HG02588 (cell line): ENCODE data around the gene CTNND2.
"Not testable (repeated sequence)": the region's sequence is repeated elsewhere in the genome, so short reads cannot be mapped to it uniquely, and the experiment has no call there.

Experiments
- ATAC-seq: cut with Tn5 transposase; IDR thresholded peaks from one replicate; pipeline ENCODE4 v1.9.1; 2021; ENCODE audit warnings: mild to moderate bottlenecking, moderate library complexity; ENCODE audit not compliant: unreplicated experiment

Gene CTNND2

GRCh38 chr5:11334404-11334803, 569.8 kb downstream of the CTNND2 start:
- no peak for ATAC-seq

- no peak for ATAC-seq
These were observed 574.6 kb downstream of the CTNND2 start for GRCh38 chr5:11329679-11330078.

- no peak for ATAC-seq
These were observed 579.5 kb downstream of the CTNND2 start for GRCh38 chr5:11324521-11325289.

- no peak for ATAC-seq
These were observed 580.5 kb downstream of the CTNND2 start for GRCh38 chr5:11323761-11324160.

GRCh38 chr5:11322133-11322532, 582.1 kb downstream of the CTNND2 start:
- ATAC-seq: no peak

GRCh38 chr5:11319836-11320580, 584.2 kb downstream of the CTNND2 start:
- no peak for ATAC-seq

- not testable (repeated sequence) for ATAC-seq
These were observed 590.6 kb downstream of the CTNND2 start for GRCh38 chr5:11313694-11314093.

- no peak for ATAC-seq
These were observed 592.5 kb downstream of the CTNND2 start for GRCh38 chr5:11311731-11312130.

GRCh38 chr5:11311272-11311671, 593.0 kb downstream of the CTNND2 start:
- ATAC-seq: no peak

- no peak for ATAC-seq
These were observed 594.1 kb downstream of the CTNND2 start for GRCh38 chr5:11310158-11310557.

GRCh38 chr5:11306365-11306764, 597.9 kb downstream of the CTNND2 start:
- no peak for ATAC-seq

- no peak for ATAC-seq
These were observed 599.0 kb downstream of the CTNND2 start for GRCh38 chr5:11305245-11305644.

GRCh38 chr5:11304641-11305040, 599.6 kb downstream of the CTNND2 start:
- no peak for ATAC-seq

GRCh38 chr5:11302663-11303062, 601.6 kb downstream of the CTNND2 start:
- ATAC-seq: no peak

GRCh38 chr5:11301171-11301570, 603.1 kb downstream of the CTNND2 start:
- no peak for ATAC-seq

- ATAC-seq: no peak
These were observed 603.5 kb downstream of the CTNND2 start for GRCh38 chr5:11300736-11301135.

GRCh38 chr5:11298877-11299276, 605.4 kb downstream of the CTNND2 start:
- no peak for ATAC-seq

GRCh38 chr5:11293523-11293922, 610.7 kb downstream of the CTNND2 start:
- no peak for ATAC-seq

- ATAC-seq: no peak
These were observed 611.4 kb downstream of the CTNND2 start for GRCh38 chr5:11292648-11293356.

GRCh38 chr5:11289733-11290132, 614.5 kb downstream of the CTNND2 start:
- no peak for ATAC-seq

GRCh38 chr5:11289208-11289607, 615.0 kb downstream of the CTNND2 start:
- no peak for ATAC-seq

- ATAC-seq: no peak
These were observed 622.4 kb downstream of the CTNND2 start for GRCh38 chr5:11281842-11282241.
